HepG2 (cell line): ENCODE data around the gene CLDN20. TPM values are rescaled to one million over a fixed set of nuclear protein-coding genes. Genes with fewer than 3 reads are reported as not detected.

ENCODE experiments used
- BCLAF1 ChIP-seq: fragments of 450-650 bp; IDR thresholded peaks from 2 replicates; pipeline ENCODE4 v1.6.1; 2017; ENCODE audit warnings: mild to moderate bottlenecking
- CEBPG ChIP-seq: IDR thresholded peaks from 2 replicates; pipeline ENCODE4 v1.6.1; 2016
- CENPBD1 ChIP-seq: sonication (generic); formaldehyde crosslinking; IDR thresholded peaks from 2 replicates; pipeline ENCODE4 v1.8.0; 2022; ENCODE audit warnings: missing genetic modification reagents, low read depth, mild to moderate bottlenecking, borderline replicate concordance
- DRAP1 ChIP-seq: IDR thresholded peaks from 2 replicates; pipeline ENCODE4 v1.6.1; 2016; ENCODE audit warnings: missing genetic modification reagents, missing compliant biosample characterization
- EHMT2 ChIP-seq: fragments of 200-600 bp; sonication (generic); IDR thresholded peaks from 2 replicates; pipeline ENCODE4 v1.7.0; 2017; ENCODE audit warnings: antibody characterized with exemption, low read depth, low read length, borderline replicate concordance
- KDM6A ChIP-seq: IDR thresholded peaks from 2 replicates; pipeline ENCODE4 v1.6.1; 2016; ENCODE audit warnings: low read depth
- KLF16 ChIP-seq, 2 experiments: sonication (generic) in 1 of 2; formaldehyde crosslinking in 1 of 2; IDR thresholded peaks; 2 replicates each; pipeline versions ENCODE4 v1.6.1 to v1.8.0; 2016 to 2023; ENCODE audit warnings: missing genetic modification reagents in 2 of 2, missing compliant biosample characterization in 1 of 2
- MLX ChIP-seq: IDR thresholded peaks from 2 replicates; pipeline ENCODE4 v1.6.1; 2016
- NFYB ChIP-seq: sonication (generic); formaldehyde crosslinking; IDR thresholded peaks from 2 replicates; pipeline ENCODE4 v1.4.0; 2020; ENCODE audit warnings: missing genetic modification reagents
- RERE ChIP-seq: IDR thresholded peaks from 2 replicates; pipeline ENCODE4 v1.6.1; 2016; ENCODE audit warnings: low read depth, missing genetic modification reagents, missing compliant biosample characterization
- SNAPC5 ChIP-seq: sonication (generic); formaldehyde crosslinking; IDR thresholded peaks from 2 replicates; pipeline ENCODE4 v1.8.1; 2023; ENCODE audit warnings: mild to moderate bottlenecking, missing genetic modification reagents, borderline replicate concordance
- THAP11 ChIP-seq: IDR thresholded peaks from 2 replicates; pipeline ENCODE4 v1.6.1; 2016; ENCODE audit warnings: missing biosample characterization, missing genetic modification reagents
- ZFP62 ChIP-seq: sonication (generic); formaldehyde crosslinking; IDR thresholded peaks from 2 replicates; pipeline ENCODE4 v1.4.0; 2020; ENCODE audit warnings: missing genetic modification reagents
- ZKSCAN5 ChIP-seq: sonication (generic); formaldehyde crosslinking; IDR thresholded peaks from 2 replicates; pipeline ENCODE4 v1.5.1; 2020; ENCODE audit warnings: mild to moderate bottlenecking, missing genetic modification reagents
- ZNF20 ChIP-seq: sonication (generic); formaldehyde crosslinking; IDR thresholded peaks from 2 replicates; pipeline ENCODE4 v1.4.0; 2020; ENCODE audit warnings: mild to moderate bottlenecking, moderate library complexity, missing genetic modification reagents
- ZNF235 ChIP-seq: sonication (generic); formaldehyde crosslinking; IDR thresholded peaks from 2 replicates; pipeline ENCODE4 v1.8.1; 2023; ENCODE audit warnings: mild to moderate bottlenecking, missing genetic modification reagents, borderline replicate concordance
- ZNF263 ChIP-seq: sonication (generic); formaldehyde crosslinking; IDR thresholded peaks from 2 replicates; pipeline ENCODE4 v1.4.0; 2020; ENCODE audit warnings: missing genetic modification reagents
- ZNF337 ChIP-seq: sonication (generic); formaldehyde crosslinking; IDR thresholded peaks from 2 replicates; pipeline ENCODE4 v1.5.1; 2020; ENCODE audit warnings: missing genetic modification reagents, low read depth, mild to moderate bottlenecking, borderline replicate concordance
- ZNF580 ChIP-seq: IDR thresholded peaks from 2 replicates; pipeline ENCODE4 v1.6.1; 2016; ENCODE audit warnings: low read depth, borderline replicate concordance
- ZNF644 ChIP-seq: IDR thresholded peaks from 2 replicates; pipeline ENCODE4 v1.6.1; 2016; ENCODE audit warnings: low read depth
- polyA plus RNA-seq, 8 experiments: library from polyadenylated mRNA; depleted of rRNA in 3 of 8; stranded (reverse) in 7 of 8; unstranded in 1 of 8; fragments of >200 nt; fragmentation: Illumina TruSeq in 4 of 8; extraction: Trizol in 4 of 8; gene quantifications; 2 replicates each; pipeline versions ENCODE4 v1.2.1 to v1.2.3, GENCODE V29; 2011 to 2016; ENCODE audit warnings: low read depth in 4 of 8, missing spikeins in 1 of 8, mixed read lengths in 1 of 8; ENCODE audit not compliant: insufficient read depth in 1 of 8
- total RNA-seq, 5 experiments: library from RNA; depleted of rRNA; stranded (reverse); fragments of >200 nt; fragmentation: Illumina TruSeq; extraction: Trizol; gene quantifications; 2 replicates each; pipeline ENCODE4 v1.2.3, GENCODE V29; 2016; ENCODE audit warnings: low read depth in 1 of 5

The CLDN20 gene
- total and polyA plus RNA-seq, 2 of the 13 experiments (the other 11 are each of a cell fraction or from before 2014, with no cell fraction given) = not detected

GRCh38 chr6:155314092-155314772, 50.4 kb downstream of the CLDN20 start, which contains the start of gene TFB1M (continued):
- no peak; the same call in 1 of the 2 replicates for TF ChIP-seq ZNF20 (CRISPR knock-in tag)
- TF ChIP-seq SNAPC5 (CRISPR knock-in tag) = no peak
- no peak for TF ChIP-seq MLX (CRISPR knock-in tag)
- TF ChIP-seq ZNF263 = peak; percentile 89
- peak in 1 of 2 experiments; percentile 58; a peak in 2 of 4 replicates for TF ChIP-seq KLF16 (CRISPR knock-in tag; IDR thresholded peaks at IDR 0.05)
- TF ChIP-seq NFYB (CRISPR knock-in tag) = peak; percentile 86
- TF ChIP-seq RERE (CRISPR knock-in tag) = no peak; the same call in 1 of the 2 replicates
- no peak for TF ChIP-seq ZNF644 (CRISPR knock-in tag)
- peak; percentile 56 for TF ChIP-seq ZNF580 (CRISPR knock-in tag)
- TF ChIP-seq ZNF235 (CRISPR knock-in tag) = no peak
- TF ChIP-seq THAP11 (CRISPR knock-in tag) = peak; percentile 88
- no peak for TF ChIP-seq CENPBD1 (CRISPR knock-in tag)
- TF ChIP-seq KDM6A (CRISPR knock-in tag) = no peak
- TF ChIP-seq DRAP1 (CRISPR knock-in tag) = peak; percentile 92
- TF ChIP-seq EHMT2 = no peak
- no peak for TF ChIP-seq BCLAF1
- peak; percentile 55; the same call in 1 of the 2 replicates for TF ChIP-seq ZFP62
- TF ChIP-seq CEBPG (CRISPR knock-in tag) = no peak
- no peak for TF ChIP-seq ZNF337 (CRISPR knock-in tag)
- 0 out of 2 replicates have a peak, but pooled peaks have one; percentile 58 for TF ChIP-seq ZKSCAN5 (CRISPR knock-in tag)
